ENCODE data around the gene STAT5A.
"Not testable (repeated sequence)": the region's sequence is repeated elsewhere in the genome, so short reads cannot be mapped to it uniquely, and the experiment has no call there.

Gene STAT5A

DNA sequence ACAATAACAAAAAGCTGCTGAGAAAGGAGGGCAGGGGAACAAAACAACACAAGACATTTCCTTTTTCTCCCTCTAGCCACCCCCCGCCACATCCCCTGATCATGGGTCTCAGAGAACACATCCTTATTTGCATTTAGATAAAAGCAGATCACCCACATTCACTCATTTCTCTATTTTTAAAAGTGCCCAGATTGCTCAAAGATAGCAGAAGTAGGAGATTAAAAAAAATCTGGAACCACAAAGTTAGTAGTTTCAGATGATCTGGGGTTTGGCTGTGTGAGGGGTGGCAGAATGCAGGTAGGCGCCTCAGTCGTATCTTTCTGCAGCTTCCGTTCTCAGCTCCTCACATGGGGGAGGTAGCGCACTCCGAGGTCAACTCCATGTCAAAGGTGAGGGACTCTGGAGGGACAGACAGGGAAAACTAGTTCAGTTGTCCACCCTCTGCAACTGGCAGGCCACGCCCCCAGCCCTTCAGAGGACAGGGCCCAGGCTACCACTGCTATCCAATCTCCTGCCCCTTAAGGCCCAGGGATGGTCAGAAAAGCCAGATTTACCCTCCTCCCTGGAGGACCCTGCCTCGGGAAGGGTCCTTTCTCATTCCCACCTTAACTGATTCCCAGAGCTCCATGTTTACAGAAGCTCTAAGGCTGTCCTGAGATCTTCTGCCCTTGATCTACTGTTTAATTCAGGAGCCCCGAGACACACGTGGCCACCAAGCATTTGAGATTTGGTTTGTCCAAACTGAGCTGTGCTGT lies 27.3 kb downstream of the STAT5A start:
- no peak overlapping the region for H3K27ac ChIP-seq (ENCODE audit: low read length)
- H3K4me1 ChIP-seq (ENCODE audit: insufficient read depth, low read length) = peaks cover 29% of the 10 kb centered on the region
- no peak overlapping the region for H3K9ac ChIP-seq (ENCODE audit: low read depth, low read length)
- H3K4me3 ChIP-seq (ENCODE audit: low read depth in 1 of 2, low read length in 2 of 2) = no peak overlapping the region
- TF ChIP-seq, protein P1, sequence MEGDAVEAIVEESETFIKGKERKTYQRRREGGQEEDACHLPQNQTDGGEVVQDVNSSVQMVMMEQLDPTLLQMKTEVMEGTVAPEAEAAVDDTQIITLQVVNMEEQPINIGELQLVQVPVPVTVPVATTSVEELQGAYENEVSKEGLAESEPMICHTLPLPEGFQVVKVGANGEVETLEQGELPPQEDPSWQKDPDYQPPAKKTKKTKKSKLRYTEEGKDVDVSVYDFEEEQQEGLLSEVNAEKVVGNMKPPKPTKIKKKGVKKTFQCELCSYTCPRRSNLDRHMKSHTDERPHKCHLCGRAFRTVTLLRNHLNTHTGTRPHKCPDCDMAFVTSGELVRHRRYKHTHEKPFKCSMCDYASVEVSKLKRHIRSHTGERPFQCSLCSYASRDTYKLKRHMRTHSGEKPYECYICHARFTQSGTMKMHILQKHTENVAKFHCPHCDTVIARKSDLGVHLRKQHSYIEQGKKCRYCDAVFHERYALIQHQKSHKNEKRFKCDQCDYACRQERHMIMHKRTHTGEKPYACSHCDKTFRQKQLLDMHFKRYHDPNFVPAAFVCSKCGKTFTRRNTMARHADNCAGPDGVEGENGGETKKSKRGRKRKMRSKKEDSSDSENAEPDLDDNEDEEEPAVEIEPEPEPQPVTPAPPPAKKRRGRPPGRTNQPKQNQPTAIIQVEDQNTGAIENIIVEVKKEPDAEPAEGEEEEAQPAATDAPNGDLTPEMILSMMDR (IDR thresholded peaks at IDR 0.05; ENCODE audit: borderline replicate concordance, extremely low read depth, low read length, poor library complexity, severe bottlenecking) = no peak
- TF ChIP-seq EZH2 (IDR thresholded peaks at IDR 0.05; ENCODE audit: borderline replicate concordance, low read depth, low read length, severe bottlenecking) = no peak
- peaks cover 22% of the 10 kb centered on the region; the same call in 1 of the 2 replicates for H3K36me3 ChIP-seq (ENCODE audit: insufficient read depth, low read length)
- no peaks in the 10 kb centered on the region for H3K9me3 ChIP-seq (ENCODE audit: insufficient read depth, low read length, severe bottlenecking)
- H4K20me1 ChIP-seq (ENCODE audit: insufficient read depth, low read length) = peaks cover 8% of the 10 kb centered on the region; the same call in 1 of the 2 replicates
- H3K79me2 ChIP-seq (ENCODE audit: insufficient read depth, low read length) = no peaks in the 10 kb centered on the region
- no peak overlapping the region for H3K4me2 ChIP-seq (ENCODE audit: insufficient read depth, low read length)
- DNase-seq = no peak
- no peaks in the 10 kb centered on the region for H3K27me3 ChIP-seq (ENCODE audit: insufficient read depth, low read length, poor library complexity)
- no peak overlapping the region for H2AFZ ChIP-seq (ENCODE audit: low read depth, low read length)
- ATAC-seq (ENCODE audit: insufficient read depth, low read depth) = no peak

DNA sequence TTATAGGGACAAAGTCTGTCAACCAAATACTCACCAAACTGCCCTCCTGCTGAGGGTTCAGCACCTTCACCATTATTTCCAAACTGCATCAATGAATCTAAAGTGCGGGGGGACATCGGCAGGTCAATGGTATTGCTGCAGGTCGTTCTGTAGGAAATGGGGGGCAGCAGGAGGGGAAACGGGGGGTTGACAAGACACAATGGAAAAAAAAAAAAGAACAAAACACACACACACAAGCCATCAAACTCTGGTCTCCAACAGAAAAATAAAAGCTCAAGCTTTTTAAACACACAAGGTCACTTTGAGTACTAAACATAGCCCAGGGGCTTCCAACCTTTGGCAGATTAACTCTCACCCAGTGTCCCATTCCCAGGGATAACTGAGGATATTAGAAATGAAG lies 28.5 kb downstream of the STAT5A start:
- Histone ChIP-seq H2AFZ (ENCODE audit: low read depth, low read length) (no peak overlapping the region), H3K4me1 (ENCODE audit: insufficient read depth, low read length) (peaks cover 26% of the 10 kb centered on the region), H3K27me3 (ENCODE audit: insufficient read depth, low read length, poor library complexity) (no peaks in the 10 kb centered on the region), H3K36me3 (ENCODE audit: insufficient read depth, low read length) (peaks cover 22% of the 10 kb centered on the region; the same call in 1 of the 2 replicates), H3K27ac (ENCODE audit: low read length) (no peak overlapping the region), H3K9ac (ENCODE audit: low read depth, low read length) (no peak overlapping the region), H3K79me2 (ENCODE audit: insufficient read depth, low read length) (no peaks in the 10 kb centered on the region), H3K4me3 (ENCODE audit: low read depth in 1 of 2, low read length in 2 of 2) (no peak overlapping the region), H4K20me1 (ENCODE audit: insufficient read depth, low read length) (peaks cover 8% of the 10 kb centered on the region; the same call in 1 of the 2 replicates), H3K9me3 (ENCODE audit: insufficient read depth, low read length, severe bottlenecking) (no peaks in the 10 kb centered on the region), H3K4me2 (ENCODE audit: insufficient read depth, low read length) (no peak overlapping the region)
- no peak for ATAC-seq (ENCODE audit: insufficient read depth, low read depth)
- TF ChIP-seq EZH2 (IDR thresholded peaks at IDR 0.05; ENCODE audit: borderline replicate concordance, low read depth, low read length, severe bottlenecking) = no peak
- TF ChIP-seq, protein P1 (IDR thresholded peaks at IDR 0.05; ENCODE audit: borderline replicate concordance, extremely low read depth, low read length, poor library complexity, severe bottlenecking) = no peak
- DNase-seq = no peak

DNA sequence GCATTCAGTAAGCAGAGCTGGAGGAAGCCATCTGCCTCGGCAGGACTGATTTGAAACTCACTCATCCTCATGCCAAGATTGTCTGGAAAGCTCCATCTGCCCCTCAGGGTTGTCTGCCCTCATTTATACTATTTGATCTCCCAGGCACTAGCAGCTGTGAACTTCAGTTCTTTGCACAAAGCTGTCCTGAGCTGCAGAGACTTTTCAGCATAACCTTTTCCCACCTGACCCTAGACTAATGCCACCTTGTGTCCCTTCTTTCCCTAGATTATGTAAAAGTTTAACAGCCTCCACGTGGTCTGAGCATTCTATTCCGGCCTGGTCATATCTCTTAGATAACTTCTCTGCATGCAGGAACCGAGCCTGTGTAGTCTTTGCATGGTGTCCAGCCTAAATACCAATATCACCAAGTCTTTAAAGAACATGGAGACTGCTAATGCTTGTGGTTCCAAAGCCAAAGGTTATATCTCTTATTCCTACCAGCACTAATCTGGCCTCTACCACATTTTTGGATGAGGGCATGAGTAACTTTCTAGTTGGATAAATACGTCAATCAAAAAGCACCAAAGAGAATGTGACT lies 29.1 kb downstream of the STAT5A start:
- Histone ChIP-seq H3K9ac (ENCODE audit: low read depth, low read length) (no peak overlapping the region), H3K4me1 (ENCODE audit: insufficient read depth, low read length) (peaks cover 20% of the 10 kb centered on the region), H3K9me3 (ENCODE audit: insufficient read depth, low read length, severe bottlenecking) (no peaks in the 10 kb centered on the region), H3K27me3 (ENCODE audit: insufficient read depth, low read length, poor library complexity) (no peaks in the 10 kb centered on the region), H2AFZ (ENCODE audit: low read depth, low read length) (no peak overlapping the region), H4K20me1 (ENCODE audit: insufficient read depth, low read length) (peaks cover 8% of the 10 kb centered on the region; the same call in 1 of the 2 replicates), H3K27ac (ENCODE audit: low read length) (no peak overlapping the region), H3K4me2 (ENCODE audit: insufficient read depth, low read length) (no peak overlapping the region), H3K79me2 (ENCODE audit: insufficient read depth, low read length) (no peaks in the 10 kb centered on the region), H3K36me3 (ENCODE audit: insufficient read depth, low read length) (peaks cover 26% of the 10 kb centered on the region), H3K4me3 (ENCODE audit: low read depth in 1 of 2, low read length in 2 of 2) (no peak overlapping the region)
- no peak for TF ChIP-seq EZH2 (IDR thresholded peaks at IDR 0.05; ENCODE audit: borderline replicate concordance, low read depth, low read length, severe bottlenecking)
- TF ChIP-seq, protein P1 (IDR thresholded peaks at IDR 0.05; ENCODE audit: borderline replicate concordance, extremely low read depth, low read length, poor library complexity, severe bottlenecking) = no peak
- DNase-seq (no peak), ATAC-seq (ENCODE audit: insufficient read depth, low read depth) (no peak)

GRCh38 chr17:42317967-42318366 lies 29.7 kb downstream of the STAT5A start:
- not testable (repeated sequence) for H2AFZ ChIP-seq (ENCODE audit: low read depth, low read length); H3K9ac ChIP-seq (ENCODE audit: low read depth, low read length); H3K9me3 ChIP-seq (ENCODE audit: insufficient read depth, low read length, severe bottlenecking); DNase-seq; ATAC-seq (ENCODE audit: insufficient read depth, low read depth); H4K20me1 ChIP-seq (ENCODE audit: insufficient read depth, low read length); H3K27ac ChIP-seq (ENCODE audit: low read length); H3K4me3 ChIP-seq (ENCODE audit: low read depth in 1 of 2, low read length in 2 of 2); H3K27me3 ChIP-seq (ENCODE audit: insufficient read depth, low read length, poor library complexity); H3K4me2 ChIP-seq (ENCODE audit: insufficient read depth, low read length); H3K79me2 ChIP-seq (ENCODE audit: insufficient read depth, low read length)
- peaks cover 15% of the 10 kb centered on the region for H3K4me1 ChIP-seq (ENCODE audit: insufficient read depth, low read length)
- H3K36me3 ChIP-seq (ENCODE audit: insufficient read depth, low read length) = peaks cover 27% of the 10 kb centered on the region

All from DND-41 (cell line).